OCI-LY7 (cell line): ENCODE results near the gene PGGHG.

ENCODE experiments used
- EZH2phosphoT487 ChIP-seq: fragments of 200-600 bp; sonication (generic); IDR thresholded peaks from 2 replicates; pipeline ENCODE4 v1.6.1; 2018; ENCODE audit warnings: low read depth, borderline replicate concordance, mild to moderate bottlenecking, mixed run types, antibody characterized with exemption, low read length, moderate library complexity, mixed read lengths
- TF ChIP-seq, protein P1 (sequence below): fragments of 200-600 bp; sonication (generic); conservative IDR thresholded peaks from 2 replicates; pipeline ENCODE4 v1.5.1; 2014; ENCODE audit warnings: mild to moderate bottlenecking, antibody characterized with exemption, low read length, moderate library complexity, mixed read lengths

DNA sequence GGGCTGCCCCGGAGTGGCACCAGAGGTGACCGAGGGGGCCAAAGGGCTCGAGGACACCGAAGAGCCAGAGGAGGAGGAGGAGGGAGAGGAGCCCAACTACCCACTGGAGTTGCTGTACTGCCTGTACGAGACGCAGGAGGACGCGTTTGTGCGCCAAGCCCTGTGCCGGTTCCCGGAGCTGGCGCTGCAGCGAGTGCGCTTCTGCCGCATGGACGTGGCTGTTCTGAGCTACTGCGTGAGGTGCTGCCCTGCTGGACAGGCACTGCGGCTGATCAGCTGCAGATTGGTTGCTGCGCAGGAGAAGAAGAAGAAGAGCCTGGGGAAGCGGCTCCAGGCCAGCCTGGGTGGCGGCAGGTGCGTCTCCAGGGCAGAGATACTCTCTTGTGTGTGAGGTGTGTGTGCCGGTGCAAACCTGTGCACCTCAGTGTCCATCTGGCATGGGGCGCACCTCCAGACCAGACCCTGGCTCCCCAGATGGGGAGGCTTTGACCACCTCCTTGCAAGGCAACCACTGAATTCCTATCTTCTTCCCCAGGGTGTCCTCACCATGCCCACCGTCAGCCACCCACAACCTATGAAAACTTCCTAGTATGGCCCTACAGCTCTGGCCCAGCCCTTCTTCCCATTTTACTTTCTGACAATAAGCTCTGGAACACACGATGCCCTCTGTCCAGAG, 7.3 kb upstream of the PGGHG start:
- TF ChIP-seq, protein P1, sequence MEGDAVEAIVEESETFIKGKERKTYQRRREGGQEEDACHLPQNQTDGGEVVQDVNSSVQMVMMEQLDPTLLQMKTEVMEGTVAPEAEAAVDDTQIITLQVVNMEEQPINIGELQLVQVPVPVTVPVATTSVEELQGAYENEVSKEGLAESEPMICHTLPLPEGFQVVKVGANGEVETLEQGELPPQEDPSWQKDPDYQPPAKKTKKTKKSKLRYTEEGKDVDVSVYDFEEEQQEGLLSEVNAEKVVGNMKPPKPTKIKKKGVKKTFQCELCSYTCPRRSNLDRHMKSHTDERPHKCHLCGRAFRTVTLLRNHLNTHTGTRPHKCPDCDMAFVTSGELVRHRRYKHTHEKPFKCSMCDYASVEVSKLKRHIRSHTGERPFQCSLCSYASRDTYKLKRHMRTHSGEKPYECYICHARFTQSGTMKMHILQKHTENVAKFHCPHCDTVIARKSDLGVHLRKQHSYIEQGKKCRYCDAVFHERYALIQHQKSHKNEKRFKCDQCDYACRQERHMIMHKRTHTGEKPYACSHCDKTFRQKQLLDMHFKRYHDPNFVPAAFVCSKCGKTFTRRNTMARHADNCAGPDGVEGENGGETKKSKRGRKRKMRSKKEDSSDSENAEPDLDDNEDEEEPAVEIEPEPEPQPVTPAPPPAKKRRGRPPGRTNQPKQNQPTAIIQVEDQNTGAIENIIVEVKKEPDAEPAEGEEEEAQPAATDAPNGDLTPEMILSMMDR, result no peak
- no peak for TF ChIP-seq EZH2phosphoT487
